GM18499 (cell line): ENCODE results near the gene NCK2.

ENCODE experiments used
- ATAC-seq: cut with Tn5 transposase; IDR thresholded peaks from one replicate; pipeline ENCODE4 v1.9.1; 2021; ENCODE audit warnings: moderate number of reproducible peaks; ENCODE audit not compliant: insufficient read depth, unreplicated experiment

NCK2 gene

DNA sequence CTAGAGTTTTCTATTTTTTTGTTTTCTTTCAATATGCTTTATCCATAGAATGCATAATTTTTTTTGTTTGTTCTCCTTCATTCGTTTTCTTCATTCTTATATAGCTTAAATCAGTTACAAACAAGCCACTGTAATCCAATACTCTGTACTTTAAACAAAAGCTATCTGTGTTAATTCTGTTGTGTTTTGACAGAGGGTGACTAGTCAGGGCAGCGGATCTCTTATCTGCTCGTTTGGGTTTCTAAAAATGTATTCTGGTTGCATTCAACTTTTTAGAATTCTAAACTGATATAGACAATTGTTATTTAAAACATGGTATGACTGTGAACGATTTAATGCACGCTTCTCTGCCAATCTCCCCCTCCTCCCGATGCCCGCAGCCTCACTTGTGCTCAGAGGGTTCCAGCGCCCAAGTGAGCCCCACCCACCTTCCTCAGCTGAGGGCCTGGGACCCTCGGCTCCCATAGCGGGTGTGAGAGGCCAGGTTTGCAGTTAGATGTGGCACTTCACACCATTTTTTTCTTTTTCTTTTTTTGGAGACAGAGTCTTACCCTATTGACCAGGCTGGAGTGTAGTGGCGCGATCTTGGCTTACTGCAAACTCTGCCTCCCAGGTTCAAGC, 44.1 kb downstream of the NCK2 start:
- ATAC-seq: no peak

DNA sequence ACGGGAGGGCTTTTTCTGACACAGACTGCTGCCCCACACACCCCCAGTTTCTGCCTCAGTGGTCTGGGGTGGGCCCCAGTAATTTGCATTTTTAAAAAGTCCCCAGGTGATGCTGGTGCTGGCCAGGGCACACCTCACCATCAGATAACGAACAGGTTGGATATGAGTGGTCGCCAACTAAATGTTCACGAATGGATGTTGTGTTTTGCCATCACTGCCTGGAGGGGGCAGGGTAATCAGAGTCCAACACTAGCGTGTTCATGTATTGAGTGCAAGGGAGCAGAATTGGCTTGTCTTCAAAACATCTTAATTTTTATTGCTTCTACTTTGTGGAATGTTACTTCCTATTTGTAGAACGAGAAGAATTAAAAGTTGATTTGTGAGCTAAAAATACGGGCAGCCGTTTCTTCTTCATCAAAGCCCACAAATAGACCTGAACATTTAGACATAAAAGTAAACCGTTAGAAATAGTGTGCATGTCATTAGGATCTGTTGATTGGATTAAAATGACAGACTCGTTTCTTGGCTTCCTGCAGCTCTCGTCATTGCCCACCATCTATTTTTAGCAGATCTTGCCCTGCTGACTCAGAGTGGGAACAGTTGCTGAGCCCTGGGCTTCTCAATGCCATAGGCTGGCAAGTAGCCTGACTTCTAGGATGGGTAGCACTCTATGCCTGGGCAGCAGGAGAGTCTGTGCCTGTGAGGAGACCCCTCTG, 45.2 kb downstream of the NCK2 start:
- ATAC-seq: peak; percentile 37

DNA sequence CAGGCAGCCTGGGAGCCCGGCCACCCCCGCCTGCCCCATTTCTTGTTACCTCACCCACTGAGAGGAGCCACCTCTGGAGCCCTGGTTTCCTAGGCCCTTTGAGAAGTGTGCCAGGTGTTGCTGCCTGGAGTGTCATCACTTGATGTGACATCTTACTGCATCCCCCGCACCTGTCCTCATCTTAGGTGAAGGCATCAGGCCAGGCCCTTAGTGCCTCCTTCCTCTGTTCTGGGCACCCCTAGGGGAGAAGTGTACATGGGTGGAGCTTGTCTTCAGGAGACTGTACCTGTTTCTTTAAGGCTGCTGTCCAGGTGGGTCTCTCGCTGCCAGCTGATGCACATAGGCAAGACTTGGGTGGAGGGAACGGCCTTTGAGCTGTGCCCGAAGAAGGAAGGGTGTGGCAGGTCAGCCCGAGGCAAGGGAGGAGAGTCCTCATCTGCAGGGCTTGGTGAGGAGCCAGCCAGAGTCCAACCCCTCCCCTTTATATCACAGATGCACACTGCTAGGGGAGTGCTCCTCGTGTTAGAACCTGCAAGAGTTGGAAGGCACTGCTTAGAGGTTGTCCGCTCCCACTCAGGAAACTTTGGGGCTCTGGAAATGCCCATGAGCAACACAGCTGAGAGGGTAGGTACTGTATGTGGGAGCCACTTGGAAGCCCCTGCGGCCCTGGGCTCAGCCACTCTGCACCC, 45.9 kb downstream of the NCK2 start:
- ATAC-seq: no peak

DNA sequence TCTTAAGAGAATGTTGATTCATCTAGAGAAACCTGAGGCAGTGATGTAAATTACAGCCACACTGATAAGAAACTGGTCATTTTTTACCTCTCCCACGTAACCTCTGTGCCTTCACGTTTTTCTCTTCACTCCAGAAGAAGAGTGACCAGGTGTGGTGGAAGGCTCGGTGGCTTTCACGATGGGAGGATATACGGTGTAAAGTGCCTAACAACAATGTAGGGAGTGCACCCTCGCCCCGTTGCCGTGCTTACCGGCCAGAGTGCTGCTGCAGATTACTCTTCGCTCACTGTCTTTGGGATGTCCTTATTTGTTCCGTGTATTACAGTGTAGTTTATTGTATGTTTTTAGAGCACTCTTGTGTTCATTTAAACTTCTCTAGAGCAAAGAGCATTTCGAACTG, 46.5 kb downstream of the NCK2 start:
- ATAC-seq: no peak

DNA sequence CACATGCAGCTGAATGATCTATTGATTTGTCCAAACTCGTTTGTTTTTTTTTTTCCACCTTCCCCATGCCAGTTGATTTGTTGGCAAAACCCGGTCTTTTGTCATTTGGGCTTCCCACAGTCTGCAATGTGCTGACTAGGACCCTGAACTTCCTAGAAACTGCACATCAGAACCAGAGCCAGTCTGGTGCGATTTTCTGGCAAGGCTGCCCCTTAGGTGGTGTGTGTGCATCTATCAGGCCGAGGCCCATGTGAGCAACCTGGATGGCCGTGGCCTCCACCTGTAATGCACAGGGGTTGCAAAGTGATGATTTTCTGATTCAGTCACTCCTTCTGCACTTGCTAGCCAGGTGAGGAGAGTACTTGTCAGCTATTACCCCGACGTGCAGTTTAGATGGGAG, 47.8 kb downstream of the NCK2 start:
- ATAC-seq: no peak

DNA sequence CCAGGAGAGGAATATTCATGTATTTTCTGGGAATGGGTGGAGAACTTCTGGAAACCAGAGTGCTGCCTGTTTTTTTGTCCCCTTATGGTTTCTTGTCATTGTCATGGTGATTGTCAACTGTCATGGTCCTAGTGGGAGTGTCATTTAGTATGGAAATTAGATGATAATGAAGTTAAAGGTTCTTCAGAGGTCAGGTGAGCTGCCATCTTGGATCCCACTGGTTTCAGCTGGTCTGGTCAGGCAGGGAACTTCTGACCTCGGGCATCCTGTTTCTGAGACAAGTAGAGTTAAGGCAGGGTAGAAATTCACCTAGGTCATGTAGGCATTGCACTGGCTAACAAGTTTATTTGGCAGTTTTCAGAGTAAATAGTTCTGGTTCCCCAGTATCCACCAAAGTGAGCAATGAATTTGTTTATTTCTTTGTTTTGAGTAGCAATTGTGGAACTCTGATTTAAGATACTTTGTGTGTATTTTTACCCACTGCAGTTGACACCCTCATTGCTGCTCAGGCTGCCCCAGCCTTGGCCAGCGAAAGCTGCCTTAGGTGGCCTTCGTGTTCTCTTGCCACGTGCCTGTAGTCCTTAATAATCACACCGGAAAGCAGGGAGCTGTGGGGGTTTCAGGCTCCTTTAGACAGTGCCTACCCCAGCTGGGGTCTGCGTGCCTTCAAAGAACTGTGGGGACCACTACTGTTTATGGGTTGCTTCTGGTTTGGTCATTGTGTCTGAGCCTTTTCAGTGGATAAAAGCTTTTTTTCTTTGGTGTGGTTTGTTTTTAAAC, 48.7 kb downstream of the NCK2 start:
- no peak for ATAC-seq

DNA sequence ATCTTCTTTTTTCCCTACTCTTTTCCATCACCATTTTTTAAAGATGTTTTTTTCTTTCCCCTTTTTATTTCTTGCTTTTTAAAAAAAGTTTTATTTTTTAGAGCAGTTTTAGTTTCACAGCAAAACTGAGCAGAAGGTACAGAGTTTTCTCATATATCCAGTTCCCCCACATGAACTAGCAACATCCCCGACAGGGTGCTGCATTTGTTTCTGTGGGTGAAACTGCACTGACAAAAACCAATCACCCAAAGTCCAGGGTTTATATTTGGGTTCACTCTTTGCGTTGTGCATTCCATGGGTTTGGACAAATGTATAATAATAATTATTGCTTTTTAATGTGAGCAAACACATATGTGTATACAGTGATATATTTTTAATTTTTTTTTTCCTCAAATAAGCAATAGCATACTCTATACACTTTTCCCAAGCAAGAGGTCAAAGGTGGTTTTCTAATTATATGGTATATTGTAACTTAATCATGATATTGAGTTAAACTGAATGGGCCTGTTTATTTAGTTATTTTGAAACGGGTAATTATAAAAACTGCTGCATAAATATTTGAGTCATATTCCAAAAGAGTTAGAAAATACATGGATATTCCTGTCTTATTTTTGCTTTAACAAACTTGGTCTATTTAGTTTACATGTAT, 50.3 kb downstream of the NCK2 start:
- no peak for ATAC-seq

DNA sequence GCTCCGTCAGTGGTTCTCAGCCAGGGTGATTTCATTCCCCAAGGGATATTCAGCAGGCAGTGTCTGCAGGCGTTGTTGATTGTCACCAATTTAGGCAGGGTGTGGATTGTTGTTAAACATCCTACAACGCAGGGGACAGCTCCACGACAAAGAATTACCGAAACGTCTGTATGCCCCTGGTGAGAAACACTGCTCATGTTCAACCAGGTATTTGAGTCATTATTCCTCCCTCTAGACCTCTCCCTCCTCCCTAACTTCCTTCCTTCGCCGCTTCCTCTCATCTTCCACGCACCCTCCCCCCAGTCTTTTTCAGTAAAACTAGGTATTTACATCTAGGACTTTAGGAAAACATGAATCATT, 50.8 kb downstream of the NCK2 start:
- ATAC-seq: no peak

DNA sequence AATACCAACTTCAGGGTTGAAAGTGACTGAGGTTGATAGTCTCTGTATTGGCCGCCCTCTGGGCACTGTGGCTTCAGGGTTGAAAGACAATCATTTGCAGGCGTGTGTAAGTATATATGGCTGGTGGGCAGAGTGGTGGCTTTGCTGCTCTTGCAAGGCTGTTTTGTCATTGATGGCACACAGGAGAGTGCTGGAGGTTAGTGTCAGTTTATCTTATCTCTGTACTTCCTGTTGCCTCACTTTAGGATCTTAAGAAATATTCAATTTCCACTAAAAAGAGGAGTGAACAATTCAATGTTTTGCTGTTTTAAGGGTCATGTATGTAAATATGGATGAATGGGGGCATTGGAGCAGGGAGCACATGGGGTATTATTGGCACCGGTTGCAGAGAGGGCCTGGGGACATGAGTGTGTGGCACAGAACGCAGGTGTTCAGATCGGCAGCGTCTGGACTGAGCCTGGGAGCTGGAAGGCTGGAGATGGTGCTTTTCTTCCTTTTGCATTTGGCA, 51.5 kb downstream of the NCK2 start:
- no peak for ATAC-seq

DNA sequence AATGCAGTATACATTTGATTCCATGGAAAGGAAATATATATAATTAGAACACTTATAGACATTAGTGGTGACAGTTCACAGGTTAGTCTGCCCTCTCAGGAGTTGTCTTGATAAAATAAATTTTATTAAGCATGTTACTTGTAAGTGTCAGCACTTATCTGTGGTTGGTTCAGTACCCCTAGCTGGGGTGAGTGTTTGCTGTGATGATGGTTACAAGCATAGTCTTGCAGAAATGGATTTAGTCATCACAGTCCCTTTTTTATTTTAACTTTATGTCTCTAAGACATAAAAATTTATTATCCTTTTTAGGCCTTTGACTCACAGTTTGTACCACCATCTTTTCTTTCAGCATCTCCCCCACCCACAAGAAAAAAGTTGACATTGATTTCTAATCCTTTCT, 52.1 kb downstream of the NCK2 start:
- no peak for ATAC-seq

DNA sequence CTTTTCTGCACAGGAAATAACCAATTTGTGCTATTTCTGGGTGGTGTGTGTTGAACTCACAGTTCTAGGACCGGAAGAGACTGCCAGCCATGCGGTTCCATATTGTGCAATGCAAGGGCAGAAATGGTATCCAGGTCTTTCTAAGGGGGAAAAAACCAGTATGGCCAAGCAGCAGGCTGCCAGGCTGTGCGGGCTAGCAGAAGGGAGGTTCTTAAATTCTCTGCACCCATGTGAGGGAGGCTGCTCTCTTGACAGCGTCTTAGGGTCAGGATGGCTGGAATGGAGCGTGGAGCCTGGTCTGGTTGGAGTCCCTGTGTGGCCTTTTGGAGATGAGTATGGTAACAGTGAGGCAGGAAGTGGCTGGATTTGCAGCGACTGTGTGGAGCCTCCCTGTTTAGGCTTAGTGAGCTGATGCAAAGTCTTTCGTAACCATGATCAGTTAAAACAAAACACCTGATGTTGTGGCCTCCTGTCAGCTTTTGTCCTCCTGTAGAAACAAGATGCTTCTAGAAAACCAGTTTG, 52.6 kb downstream of the NCK2 start:
- ATAC-seq: peak; percentile 33

DNA sequence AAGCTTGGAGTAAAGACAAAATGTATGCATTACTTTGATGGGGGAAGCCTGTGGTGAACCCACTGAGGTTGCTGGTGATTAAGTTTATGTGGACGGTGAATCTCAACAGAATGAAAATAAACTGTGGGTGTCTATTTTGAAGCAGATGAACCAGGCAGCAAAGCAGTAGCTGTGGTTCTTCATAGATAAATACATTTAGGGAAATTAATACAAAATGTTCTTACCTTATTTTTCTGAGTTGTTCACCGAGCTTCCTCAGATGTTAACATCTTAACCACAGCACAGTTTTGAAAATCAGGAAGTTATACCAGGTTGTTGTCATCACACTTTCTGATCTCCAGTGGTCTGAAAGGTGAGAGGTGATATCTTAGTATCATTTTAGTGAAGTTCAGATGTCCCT, 53.9 kb downstream of the NCK2 start:
- peak; percentile 26 for ATAC-seq

DNA sequence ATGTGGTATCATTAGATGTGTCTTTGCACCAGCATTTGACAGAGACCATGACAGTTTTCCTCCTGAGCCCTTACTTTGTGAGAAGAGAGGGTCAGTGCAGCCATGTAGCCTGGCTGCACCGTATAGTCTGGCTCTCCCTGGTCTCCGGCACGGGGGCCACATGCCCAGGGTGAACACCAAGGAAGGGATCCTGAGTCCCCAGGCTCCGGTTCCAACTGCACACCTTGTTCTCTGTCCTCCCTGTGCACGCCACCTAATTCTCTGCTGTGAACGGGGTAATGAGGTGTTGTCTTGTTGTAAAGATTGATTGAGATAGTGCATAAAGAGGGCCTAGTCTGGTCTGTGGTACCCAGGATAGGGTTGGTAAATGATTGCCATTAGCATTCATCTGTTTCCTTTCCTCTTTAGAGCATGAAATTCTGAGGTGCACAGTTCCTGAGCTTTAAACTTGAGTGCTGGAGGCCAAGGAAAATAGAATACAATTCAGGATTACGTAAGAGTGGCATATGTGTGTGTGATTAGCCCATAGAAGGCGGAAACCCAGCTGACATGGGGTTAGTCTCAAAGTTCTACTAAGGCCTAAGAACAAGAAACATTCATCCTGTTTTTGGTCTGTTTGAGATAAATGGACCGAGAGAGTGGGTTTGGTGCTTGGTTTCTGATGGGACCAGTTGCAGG, 55.5 kb downstream of the NCK2 start:
- no peak for ATAC-seq

DNA sequence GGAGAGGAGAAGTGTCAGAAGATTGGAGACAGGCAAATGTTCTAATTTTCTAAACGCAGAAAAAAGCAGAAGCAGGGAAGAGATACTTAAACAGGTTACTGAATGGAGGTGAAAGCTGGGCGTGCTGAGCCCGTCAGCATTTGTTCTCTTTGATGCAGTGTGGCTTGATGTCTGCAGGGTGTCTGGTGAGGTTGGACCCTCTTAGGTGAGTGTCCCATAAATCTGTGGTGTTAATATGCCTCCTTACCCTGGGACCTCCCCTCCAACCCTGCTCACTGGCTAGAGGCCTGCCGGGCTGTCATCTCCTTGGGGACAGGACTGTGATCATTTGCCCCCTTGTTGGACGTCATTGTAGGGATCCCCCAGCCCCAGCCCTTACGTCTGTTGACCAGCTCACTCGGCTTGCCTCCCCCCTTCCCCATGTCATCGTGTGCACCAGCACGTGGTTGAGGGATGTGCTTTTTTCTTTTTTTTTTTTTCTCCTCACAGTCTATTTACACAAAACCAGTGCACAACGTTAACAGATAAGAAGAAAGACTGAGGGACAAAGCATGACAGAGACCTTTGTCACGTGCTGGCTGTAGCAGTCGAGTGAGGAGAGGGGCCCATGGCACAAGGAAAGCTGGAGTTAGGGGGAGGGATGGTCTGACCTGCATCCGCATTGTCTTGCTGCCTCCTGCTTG, 56.4 kb downstream of the NCK2 start:
- no peak for ATAC-seq

DNA sequence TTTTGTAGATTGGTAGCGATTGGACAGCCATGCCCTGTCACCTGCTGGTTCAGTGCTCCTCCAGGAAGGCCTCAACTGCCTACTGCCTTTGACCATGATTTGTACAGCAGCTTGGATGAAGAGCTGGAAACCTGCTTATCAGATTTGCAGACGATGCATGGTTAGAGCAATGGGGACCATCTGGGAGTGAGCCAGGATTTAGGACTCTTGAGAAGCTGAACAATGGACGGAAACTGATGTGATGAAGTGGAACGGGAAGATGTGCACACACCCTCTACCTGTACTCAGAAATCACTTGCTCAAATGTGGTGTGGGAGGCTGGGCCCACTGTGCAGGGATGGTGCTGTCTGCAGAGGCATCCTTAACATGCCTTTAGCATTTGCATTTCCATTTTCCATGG, 57.2 kb downstream of the NCK2 start:
- no peak for ATAC-seq

DNA sequence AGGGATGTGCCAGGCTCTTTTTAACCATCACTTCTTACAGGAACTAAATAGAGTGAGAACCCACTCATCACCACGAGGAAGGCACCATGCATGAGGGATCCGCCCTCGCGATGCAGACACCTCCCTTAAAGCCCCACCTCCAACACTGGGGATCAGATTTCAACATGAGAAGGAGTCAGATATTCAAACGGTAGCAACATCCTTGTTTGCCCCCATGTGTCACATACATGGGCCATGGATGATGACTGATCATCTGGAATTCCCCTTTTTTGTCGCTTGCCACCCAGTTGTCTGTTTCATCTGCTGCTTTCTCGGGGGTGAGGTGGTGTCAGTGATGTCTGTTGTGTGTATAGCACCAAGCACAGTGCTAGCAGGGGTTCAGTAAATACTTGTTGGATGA, 57.9 kb downstream of the NCK2 start:
- ATAC-seq: peak; percentile 56

DNA sequence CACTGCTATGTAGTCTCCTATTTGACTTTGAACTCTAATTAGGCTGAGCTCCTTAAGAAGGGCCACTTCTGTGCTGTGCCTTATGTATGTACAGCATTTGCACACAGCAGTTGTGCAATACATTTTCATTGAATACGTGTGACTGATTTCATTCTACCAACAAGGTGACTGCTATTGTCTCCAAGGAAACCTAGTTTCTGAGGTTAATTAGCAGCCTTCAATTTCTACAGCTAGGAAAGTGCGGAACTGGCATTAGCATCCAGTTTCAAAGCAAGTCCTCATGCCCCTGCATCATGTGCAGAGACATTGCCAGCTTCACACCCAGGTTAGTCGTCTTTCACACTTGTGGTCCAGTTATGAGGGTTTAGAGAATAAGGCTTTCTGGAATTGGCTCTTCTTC, 58.6 kb downstream of the NCK2 start:
- no peak for ATAC-seq

DNA sequence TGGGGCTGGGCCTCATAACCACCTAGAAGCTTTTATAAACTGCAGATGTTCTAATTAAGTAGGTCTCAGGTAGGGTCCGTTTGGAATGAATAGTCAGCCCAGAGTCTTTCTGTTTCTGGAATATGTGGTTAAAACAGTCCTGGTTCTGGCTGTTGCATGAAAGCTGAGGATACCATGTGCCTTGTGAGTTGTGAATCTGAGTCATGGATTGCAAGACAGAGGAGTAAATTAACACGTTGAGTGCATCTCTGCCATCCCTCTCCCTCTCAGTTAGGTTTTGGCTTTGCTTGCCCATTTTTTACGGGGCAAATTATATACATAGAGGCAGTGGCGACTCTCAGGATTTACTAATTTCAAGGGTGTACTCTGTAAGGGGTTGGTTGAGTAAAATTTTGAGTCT, 59.1 kb downstream of the NCK2 start:
- no peak for ATAC-seq

DNA sequence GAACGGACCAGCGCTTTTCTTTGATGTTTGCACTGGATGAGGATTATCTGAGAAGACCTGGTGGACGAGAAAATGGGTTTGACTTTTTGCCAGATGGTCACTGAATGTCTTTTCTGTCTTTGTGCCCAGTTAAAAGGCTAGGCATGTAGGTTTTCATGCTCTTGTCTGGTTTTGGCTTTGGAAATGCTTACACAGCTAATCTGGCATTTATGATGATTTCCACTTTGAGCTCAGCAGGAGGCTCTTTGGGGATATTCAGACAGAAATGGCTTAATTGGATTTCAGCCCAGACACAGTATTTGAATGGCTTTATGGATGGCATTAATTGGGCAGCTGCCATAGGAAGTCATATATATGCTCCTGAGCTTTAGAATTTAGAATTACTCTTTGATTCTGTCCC, 59.6 kb downstream of the NCK2 start:
- no peak for ATAC-seq
